Adrenal gland (tissue), 5 donors: Measurements from ENCODE around the gene ACVR1B.

ENCODE experiments used
- POLR2A ChIP-seq, 2 donors: fragments of 450-650 bp; IDR thresholded peaks; one replicate each; pipeline ENCODE4 v1.6.1; 2017; ENCODE audit warnings: antibody characterized with exemption in 2 of 2, mild to moderate bottlenecking in 2 of 2, moderate library complexity in 1 of 2
- TF ChIP-seq, protein P1 (sequence below), 6 experiments: fragments of 450-650 bp in 4 of 6; fragments of 200-600 bp in 2 of 6; sonication (generic) in 1 of 6; IDR thresholded peaks; 1 replicate in 5 of 6; 2 replicates in 1 of 6; pipeline versions ENCODE4 v1.5.1 to v1.8.0; 2016 to 2021; ENCODE audit warnings: antibody characterized with exemption in 6 of 6, mild to moderate bottlenecking in 2 of 6, moderate library complexity in 1 of 6
- donor health status: DM: no; HTN: no; CAD: no.

DNA sequence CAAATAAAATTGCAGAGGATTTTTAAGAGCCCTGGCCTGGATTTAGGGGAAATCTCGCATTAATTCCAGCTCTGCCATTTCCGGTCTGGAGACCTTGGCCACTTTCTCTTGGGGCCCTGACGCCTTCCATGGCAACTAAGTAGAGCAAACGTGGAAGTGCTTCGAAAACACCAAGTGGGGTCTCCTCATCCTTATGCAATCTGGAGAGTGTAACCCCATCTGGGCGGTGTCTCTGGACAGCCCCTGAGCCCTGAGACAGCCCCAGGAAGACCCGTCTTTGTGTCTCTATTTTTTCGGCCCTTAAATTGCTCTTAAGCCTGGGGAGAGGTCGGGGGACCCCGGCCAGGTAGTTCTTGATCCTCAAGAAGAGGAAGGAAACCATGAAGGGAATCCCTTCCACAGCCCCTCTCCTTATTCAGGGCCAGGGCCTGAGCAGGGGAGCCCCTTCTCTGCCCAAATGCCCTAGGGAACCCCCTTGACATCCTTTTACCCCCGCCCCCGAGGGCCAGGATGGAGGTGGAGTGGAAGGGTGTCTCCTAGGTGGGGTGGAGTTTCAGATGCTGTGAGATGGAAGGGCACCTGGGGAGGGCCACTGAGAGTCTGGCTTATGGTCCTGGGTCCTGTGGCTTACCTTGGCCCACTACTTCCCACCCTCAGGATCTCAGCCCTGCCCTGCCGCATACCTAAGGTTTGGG, 82.1 kb downstream of the ACVR1B start:
- TF ChIP-seq POLR2A (IDR thresholded peaks at IDR 0.05): no peak
- TF ChIP-seq, protein P1, sequence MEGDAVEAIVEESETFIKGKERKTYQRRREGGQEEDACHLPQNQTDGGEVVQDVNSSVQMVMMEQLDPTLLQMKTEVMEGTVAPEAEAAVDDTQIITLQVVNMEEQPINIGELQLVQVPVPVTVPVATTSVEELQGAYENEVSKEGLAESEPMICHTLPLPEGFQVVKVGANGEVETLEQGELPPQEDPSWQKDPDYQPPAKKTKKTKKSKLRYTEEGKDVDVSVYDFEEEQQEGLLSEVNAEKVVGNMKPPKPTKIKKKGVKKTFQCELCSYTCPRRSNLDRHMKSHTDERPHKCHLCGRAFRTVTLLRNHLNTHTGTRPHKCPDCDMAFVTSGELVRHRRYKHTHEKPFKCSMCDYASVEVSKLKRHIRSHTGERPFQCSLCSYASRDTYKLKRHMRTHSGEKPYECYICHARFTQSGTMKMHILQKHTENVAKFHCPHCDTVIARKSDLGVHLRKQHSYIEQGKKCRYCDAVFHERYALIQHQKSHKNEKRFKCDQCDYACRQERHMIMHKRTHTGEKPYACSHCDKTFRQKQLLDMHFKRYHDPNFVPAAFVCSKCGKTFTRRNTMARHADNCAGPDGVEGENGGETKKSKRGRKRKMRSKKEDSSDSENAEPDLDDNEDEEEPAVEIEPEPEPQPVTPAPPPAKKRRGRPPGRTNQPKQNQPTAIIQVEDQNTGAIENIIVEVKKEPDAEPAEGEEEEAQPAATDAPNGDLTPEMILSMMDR (IDR thresholded peaks at IDR 0.05): no peak
